ENCODE data around the gene OR4L1.
"Not testable (repeated sequence)": the region's sequence is repeated elsewhere in the genome, so short reads cannot be mapped to it uniquely, and the experiment has no call there.

Gene OR4L1, protein sequence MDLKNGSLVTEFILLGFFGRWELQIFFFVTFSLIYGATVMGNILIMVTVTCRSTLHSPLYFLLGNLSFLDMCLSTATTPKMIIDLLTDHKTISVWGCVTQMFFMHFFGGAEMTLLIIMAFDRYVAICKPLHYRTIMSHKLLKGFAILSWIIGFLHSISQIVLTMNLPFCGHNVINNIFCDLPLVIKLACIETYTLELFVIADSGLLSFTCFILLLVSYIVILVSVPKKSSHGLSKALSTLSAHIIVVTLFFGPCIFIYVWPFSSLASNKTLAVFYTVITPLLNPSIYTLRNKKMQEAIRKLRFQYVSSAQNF

DNA sequence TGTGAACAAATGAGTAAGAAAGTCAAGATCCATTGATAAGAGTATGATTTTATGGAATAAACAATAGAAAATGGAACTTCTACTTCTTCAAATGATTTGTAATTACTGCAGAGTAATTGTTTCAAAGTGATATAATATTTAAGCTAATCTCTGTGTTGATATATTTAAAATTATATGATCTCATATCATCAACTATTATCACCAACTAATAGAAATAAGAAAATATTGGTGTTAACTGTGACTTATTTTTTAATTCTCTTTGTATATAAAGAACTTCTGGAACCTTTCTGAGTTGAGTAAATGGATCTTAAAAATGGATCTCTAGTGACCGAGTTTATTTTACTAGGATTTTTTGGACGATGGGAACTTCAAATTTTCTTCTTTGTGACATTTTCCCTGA, at the start of gene OR4L1:
Gene OR4L1 (plus strand): TSS at position 301 of the 400 bp plus-strand sequence. CDS start 0 bp downstream, at position 301.
- DNase-seq = no peak

- DNase-seq = no peak
These were observed 40.5 kb upstream of the OR4L1 start, which contains the start of gene OR4K14 for GRCh38 chr14:20019257-20019865. Gene OR4K14, minus strand, starts transcription at chr14:20019307. Its CDS starts 4,114 bp downstream, at chr14:20015193.

GRCh38 chr14:20031058-20031457, 28.8 kb upstream of the OR4L1 start:
- no peak for DNase-seq

DNA sequence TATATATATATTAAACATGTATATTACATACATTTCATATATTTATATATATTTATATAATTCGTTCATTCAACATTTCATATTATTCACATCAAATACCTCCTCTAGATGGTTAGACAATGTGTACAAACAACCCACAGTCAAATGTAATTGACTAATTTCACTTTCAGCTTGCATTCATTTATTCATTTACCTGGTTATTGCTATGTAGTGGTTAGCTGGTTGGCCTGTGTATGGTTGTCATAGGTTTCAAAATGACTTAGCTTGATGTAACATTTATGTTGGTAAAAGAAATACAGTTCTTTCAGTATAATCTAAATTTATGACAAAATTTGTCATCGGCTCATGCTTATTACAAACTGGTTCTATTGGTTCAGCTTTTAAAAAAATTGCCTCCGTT, 24.4 kb upstream of the OR4L1 start:
- DNase-seq = no peak

DNA sequence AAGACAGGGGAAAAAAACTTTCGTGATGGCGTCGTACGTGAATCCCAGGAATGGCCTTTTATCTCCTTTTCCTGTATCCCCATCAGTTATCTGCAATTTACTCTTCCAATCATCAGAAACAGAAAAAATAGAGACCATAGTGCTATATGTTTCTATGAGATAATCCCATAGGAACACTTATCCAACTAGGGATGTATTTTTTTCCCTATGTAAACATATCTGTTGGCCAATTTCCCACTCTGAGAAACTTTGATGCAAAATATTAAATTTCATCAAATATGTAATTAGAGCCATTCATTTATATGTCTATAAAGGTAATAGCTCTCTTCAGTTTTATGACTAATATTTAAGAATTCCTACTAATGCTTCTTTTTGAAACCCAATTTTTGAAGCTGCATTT, 23.9 kb upstream of the OR4L1 start, which contains the start of gene OR4K13:
Gene OR4K13 (minus strand): TSS at position 101 of the 400 bp plus-strand sequence. CDS start 1,280 bp downstream, outside the sequence.
- no peak for DNase-seq

GRCh38 chr14:20044243-20044642, 15.6 kb upstream of the OR4L1 start:
- DNase-seq = no peak

DNA sequence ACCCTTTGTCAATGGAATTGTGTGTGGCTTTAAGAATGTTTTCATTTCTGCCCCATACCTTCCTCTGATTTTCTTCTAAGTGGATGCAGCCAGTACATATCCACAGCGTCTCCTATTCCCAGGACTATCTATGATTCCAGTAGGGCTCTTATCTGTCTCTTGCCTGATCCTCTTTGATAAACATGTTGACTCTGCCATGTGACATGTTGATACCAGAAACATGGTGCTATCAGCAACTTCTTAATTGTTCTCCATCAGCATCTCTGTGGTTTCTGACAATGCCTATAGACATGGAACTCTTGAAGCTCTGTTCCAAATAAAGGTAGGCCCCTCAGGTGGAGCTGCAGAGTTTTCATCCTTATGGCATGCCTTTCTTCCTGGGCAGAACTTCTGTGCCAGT, 11.6 kb upstream of the OR4L1 start:
- no peak for DNase-seq

- no peak for DNase-seq
These were observed 32.2 kb downstream of the OR4L1 start for GRCh38 chr14:20092050-20092449.

DNA sequence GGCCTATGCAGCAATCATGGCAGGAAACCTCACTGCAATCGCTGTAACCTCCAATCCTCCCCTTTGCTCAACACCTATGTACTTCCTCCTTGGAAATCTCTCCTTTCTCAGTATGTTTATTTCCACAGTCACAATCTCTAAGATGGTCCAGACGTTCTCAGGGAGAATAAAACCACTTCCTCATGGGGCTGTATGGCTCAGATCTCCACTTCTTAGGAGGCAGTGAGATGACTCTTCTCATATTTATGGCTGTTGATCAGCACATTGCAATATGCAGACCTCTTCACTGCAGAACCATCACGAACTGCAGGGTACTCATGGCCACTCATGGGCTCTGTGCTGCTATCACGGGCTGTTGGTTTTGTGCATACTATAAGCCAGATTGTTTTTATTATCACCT, 33.6 kb downstream of the OR4L1 start:
- DNase-seq = no peak

DNA sequence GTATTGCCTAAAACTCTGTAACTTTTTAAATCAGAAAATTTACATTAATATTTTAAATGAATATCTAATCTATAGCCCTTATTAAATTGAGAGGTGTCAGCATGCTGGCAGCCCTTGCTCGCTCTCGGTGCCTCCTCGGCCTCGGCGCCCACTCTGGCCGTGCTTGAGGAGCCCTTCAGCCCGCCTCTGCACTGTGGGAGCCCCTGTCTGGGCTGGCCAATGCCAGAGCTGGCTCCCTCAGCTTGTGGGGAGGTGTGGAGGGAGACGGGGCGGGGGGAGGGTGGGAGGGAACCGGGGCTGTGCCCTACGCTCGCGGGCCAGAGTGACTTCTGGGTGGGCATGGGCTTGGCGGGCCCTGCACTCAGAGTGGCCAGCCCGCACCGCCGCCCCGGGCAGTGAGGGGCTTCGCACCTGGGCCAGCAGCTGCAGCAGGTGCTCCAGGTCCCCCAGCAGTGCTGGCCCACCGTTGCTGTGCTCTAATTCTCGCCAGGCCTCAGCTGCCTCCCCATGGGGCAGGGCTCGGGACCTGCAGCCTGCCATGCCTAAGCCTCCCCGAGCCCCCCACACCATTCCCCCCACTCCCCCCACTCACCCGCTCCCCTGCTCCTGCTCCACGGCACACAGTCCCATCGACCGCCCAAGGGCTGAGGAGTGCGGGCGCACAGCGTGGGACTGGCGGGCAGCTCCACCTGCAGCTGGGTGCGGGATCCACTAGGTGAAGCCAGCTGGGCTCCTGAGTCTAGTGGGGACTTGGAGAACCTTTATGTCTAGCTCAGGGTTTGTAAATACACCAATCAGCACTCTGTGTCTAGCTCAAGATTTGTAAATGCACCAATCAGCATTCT, 39.3 kb downstream of the OR4L1 start:
- DNase-seq = not testable (repeated sequence)

DNA sequence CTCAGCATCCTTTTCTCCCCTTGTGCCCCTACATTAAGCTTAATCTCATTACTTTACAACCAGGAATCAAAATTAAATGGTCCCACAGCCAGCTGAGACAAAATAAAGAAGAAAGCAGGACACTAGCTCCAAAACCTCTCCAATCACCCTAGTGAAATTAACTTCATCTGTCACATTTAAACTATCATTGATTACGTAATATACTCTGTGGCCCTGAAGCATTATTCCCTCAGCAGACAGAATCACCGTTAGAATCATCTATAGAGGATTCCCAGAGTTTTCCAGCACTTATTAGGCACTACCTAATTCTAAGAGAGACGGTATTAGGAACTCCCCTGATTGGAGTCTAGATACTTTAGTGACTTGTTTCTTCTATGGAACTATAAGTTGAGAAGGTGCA, 50.6 kb downstream of the OR4L1 start, which contains the start of gene OR4K17:
Gene OR4K17 (plus strand): TSS at position 302 of the 400 bp plus-strand sequence. CDS start 6,761 bp downstream, outside the sequence.
- no peak for DNase-seq
